ENCODE results near the gene FGFR2.

DNA sequence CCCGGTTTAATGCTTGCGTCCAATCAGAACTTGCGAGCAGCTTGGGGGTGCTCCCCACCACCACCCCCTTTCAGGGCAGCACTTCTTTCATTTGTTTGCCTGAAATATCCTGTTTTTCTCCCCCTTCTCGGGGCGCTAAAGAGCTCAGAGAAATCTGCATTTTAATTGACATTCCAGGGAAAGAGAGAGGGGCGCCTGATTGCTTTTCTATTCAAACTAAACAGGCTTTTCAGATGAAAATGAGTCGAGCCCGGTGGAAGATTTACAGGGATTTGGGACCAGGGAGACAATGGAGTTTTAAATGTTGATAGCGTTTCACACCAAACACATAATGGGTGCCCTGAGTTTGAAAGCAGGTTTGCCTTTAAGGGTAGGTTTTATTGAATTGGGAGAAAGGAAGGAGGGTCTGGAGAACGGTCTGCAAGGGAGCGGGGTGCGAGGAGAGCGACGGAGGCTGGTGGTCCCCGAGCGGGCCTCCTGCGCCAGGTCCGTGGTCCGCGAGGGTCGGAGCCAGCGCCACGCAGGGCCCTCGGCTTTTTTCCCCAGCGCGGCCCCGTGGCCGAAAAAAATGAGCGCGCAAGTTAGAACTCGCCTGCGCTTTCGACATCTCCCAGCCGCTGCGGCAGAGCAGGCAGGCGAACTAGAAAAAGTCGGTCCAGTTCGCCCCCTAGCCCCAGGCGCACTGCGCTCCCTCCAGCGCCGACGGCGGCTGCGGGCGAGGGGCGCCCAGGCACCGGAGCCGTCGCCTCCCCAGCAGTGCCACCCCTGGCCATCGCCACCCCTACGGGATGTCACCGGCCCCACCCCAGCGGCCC lies 1.3 kb downstream of the FGFR2 start:
- TF ChIP-seq CTCF (IDR thresholded peaks at IDR 0.05) (peak in 3 of 6 experiments; percentile 5 to 27 (median 11)), POLR2A (IDR thresholded peaks at IDR 0.05) (peak in 1 of 2 donors; percentile 40)
